ENCODE data around the gene ADGRB3.

DNA sequence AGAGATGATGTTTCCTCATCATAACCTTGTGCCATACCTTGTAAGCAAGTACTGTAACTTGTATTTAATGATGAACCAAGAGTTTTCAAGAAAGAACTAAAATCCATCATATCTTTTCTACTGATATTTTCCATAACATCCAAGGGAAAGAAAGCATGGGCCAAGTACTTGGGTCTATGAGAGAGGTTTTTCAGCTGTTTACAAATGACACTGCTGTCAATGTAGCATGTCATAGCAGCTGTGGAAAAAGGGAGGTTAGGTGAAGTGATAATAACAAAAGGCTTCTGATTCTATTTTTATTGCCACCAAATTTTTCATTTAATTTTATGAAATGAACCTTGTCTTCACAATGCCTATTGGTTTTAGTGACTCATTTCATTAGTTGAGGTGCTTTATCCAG lies 679.4 kb downstream of the ADGRB3 start:
- TF ChIP-seq, protein P1, sequence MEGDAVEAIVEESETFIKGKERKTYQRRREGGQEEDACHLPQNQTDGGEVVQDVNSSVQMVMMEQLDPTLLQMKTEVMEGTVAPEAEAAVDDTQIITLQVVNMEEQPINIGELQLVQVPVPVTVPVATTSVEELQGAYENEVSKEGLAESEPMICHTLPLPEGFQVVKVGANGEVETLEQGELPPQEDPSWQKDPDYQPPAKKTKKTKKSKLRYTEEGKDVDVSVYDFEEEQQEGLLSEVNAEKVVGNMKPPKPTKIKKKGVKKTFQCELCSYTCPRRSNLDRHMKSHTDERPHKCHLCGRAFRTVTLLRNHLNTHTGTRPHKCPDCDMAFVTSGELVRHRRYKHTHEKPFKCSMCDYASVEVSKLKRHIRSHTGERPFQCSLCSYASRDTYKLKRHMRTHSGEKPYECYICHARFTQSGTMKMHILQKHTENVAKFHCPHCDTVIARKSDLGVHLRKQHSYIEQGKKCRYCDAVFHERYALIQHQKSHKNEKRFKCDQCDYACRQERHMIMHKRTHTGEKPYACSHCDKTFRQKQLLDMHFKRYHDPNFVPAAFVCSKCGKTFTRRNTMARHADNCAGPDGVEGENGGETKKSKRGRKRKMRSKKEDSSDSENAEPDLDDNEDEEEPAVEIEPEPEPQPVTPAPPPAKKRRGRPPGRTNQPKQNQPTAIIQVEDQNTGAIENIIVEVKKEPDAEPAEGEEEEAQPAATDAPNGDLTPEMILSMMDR (IDR thresholded peaks at IDR 0.05): no peak
- TF ChIP-seq POLR2A (IDR thresholded peaks at IDR 0.05): no peak
